HL-60/S4 treated with phorbol 12-myristate 13-acetate at 8.2 ng/mL for 4 days and 3 days (cell line): Measurements from ENCODE around the gene B3GNT9.

Source experiments
- in situ Hi-C: fragments of 300-500 bp; cut with MboI; formaldehyde crosslinking; loops from 2 replicates; pipeline ENCODE4 v1.15.0; 2022; ENCODE audit warnings: low sequenced_read_pairs

Gene B3GNT9

GRCh38 chr16:67116388-67117311 lies 34.1 kb downstream of the B3GNT9 start:
- in situ Hi-C loops = no loop called here

DNA sequence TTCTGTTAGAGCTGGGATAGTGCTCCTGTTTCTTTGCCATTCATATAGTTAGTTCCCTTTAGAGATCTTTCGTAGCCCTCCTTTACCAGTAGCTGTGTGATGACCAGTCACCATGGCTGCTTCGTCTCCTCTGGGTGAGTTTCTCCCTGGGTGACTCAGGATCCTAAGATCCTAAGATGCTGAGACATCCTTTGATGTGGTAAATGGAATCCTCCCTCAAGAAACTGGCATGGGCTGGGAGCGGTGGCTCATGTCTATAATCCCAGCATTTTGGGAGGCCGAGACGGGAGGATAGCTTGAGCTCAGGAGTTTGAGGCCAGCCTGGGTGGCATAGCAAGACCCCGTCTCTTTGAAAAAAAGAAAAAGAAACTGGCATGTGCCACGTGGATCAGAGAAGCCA lies 35.2 kb downstream of the B3GNT9 start:
- in situ Hi-C loops = no loop called here

DNA sequence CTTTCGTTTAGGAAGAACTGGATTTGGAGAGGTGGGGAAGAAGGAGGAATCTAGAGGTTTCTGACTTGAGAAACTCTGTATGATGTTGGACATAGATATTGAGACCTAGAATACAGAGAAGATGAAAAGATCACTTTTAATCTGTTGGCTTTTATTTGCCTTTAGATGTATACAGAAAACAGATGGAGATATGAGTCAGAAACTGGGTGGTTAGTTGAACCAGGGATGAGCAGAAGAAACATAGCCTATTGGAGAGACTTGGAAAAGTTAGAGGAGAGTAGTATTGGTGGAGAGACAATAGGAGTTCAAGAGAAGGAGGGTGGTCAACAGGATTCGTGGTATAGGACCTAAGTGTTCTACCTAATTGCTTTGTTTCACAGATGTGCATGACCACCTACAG lies 36.0 kb downstream of the B3GNT9 start:
- in situ Hi-C loops = no loop called here

DNA sequence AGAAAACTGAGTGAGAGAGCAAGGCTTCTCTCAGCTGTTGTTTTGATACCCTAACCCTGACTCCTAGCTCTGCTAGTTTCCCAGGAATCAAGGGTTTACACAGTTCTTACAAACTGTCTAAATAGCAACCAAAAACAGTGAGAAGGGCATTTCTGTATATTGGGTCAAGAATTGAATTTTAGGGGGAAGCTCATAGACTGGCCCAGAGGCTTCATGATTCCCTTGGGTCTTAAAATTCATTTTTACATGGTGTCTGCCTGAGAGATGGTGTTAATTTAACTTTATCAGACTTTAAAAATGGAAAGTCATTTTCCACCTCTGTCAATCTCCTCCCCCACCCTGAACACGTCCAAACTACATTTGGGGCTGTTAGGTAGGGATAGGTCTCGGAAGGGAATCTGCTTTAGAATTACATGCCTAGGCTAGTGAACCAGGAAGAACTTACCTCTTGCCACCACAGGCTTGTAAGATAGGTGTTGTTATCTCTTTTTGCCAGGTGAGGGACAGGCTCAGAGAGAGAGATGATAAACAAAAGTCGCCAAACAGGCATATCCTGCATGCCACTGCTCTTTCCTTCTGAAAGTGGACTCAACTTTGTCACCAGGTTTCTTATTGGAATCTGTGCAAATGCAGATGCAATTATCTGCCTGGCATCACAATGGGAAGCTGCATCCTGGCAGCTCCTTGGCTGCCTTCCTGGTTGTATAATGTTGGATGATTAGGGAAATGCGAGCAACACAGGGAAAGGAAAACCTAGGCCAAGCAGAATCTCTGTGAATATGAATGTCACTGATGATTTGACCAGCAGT lies 38.0 kb downstream of the B3GNT9 start:
- in situ Hi-C loops = no loop called here

DNA sequence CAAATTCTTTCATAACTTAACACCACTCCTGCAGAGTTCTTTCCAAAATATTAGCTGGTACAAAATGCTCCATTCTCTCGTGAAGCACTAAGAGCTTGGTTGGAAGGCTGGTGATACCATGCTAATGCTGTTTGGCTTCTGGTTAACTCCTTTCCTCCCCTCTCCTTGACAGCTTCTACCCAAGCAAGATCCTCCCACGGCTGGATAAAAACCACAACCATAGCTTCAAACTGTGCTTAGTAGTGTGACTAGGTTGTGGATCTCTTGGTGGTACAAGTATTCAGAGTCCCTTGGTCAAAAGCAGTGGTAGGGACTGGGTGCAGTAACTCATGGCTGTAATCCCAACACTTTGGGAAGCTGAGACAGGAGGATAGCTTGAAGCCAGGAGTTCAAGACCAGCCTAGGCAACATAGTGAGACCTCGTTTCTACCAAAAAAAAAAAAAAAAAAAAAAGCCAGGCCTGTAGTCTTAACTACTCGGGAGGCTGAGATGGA lies 38.8 kb downstream of the B3GNT9 start:
- in situ Hi-C loops = no loop called here

GRCh38 chr16:67109407-67110135 lies 41.2 kb downstream of the B3GNT9 start, which contains the start of gene PHAF1:
PHAF1 (plus strand) TSS chr16:67109941; CDS start chr16:67110176, 235 bp downstream.
- in situ Hi-C loops = no loop called here

GRCh38 chr16:67108931-67109406 lies 41.8 kb downstream of the B3GNT9 start:
- in situ Hi-C loops = no loop called here

- in situ Hi-C loops = no loop called here
Measured at GRCh38 chr16:67108489-67108888, 42.3 kb downstream of the B3GNT9 start.

- in situ Hi-C loops = no loop called here
Measured at GRCh38 chr16:67105881-67106280, 44.9 kb downstream of the B3GNT9 start.

- in situ Hi-C loops = no loop called here
Measured at GRCh38 chr16:67105246-67105645, 45.6 kb downstream of the B3GNT9 start.

- in situ Hi-C loops = no loop called here
Measured at GRCh38 chr16:67104845-67105244, 46.0 kb downstream of the B3GNT9 start.

- in situ Hi-C loops = no loop called here
Measured at GRCh38 chr16:67104061-67104460, 46.7 kb downstream of the B3GNT9 start.

GRCh38 chr16:67101311-67102082 lies 49.3 kb downstream of the B3GNT9 start:
- in situ Hi-C loops = no loop called here

DNA sequence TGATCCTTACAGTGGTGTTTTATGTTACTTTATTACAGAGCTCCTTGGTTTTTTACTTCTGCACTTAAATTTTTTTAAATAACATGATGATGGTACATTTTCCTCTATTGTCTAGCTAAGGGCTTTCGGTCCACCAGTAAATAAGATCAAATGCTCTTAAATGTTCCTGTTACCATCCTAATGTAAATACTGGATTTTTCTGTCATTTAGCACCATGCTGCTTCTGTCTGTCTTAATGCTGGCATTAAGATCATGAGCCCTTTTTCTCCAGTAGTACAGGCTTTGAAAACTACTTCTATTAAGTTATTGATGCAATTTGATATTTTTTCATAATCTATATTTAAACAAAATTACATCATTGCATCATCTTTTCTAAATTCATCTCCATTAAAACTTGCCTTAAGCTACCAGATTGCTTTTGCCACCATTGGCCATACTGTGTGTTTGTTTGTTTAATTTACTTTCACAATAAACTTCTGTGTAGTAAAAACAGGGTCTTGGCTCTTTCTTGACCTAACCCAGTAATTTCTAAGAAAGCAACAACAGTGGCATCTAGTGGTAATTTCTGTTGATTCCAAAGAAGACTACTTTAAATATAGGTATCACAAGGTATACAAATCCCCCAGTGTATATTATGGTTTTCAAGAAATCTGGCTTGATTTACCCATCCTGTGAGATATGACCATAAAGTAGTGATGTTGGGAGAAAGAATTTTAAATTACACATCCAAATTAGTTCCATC lies 50.1 kb downstream of the B3GNT9 start:
- in situ Hi-C loops = no loop called here

- in situ Hi-C loops = no loop called here
Measured at GRCh38 chr16:67098599-67098998, 52.2 kb downstream of the B3GNT9 start.
